GM12892 (cell line): ENCODE data around the gene RASA2.

Experiments
- POLR2A ChIP-seq: IDR thresholded peaks from 2 replicates; pipeline ENCODE4 v1.6.1; 2011; ENCODE audit warnings: low read depth, low read length, control low read depth
- POLR2AphosphoS5 ChIP-seq: IDR thresholded peaks from 2 replicates; pipeline ENCODE4 v1.6.1; 2011; ENCODE audit warnings: low read depth, low read length, control low read depth
- TAF1 ChIP-seq: IDR thresholded peaks from 2 replicates; pipeline ENCODE4 v1.6.1; 2011; ENCODE audit warnings: low read depth, mild to moderate bottlenecking, control low read depth, low read length, borderline replicate concordance

- TF ChIP-seq TAF1 (no peak), POLR2AphosphoS5 (no peak), POLR2A (no peak)
These were observed 31.8 kb upstream of the RASA2 start for GRCh38 chr3:141454906-141455602.
